OCI-M1 (cell line): ENCODE measurements around the gene MB21D2.
A peak's percentile ranks its signal among the peaks of the same experiment; 100 is the strongest.
"Not testable (repeated sequence)": the region's sequence is repeated elsewhere in the genome, so short reads cannot be mapped to it uniquely, and the experiment has no call there.

ENCODE experiments used
- DNase-seq: peaks from one replicate; lab custom pipeline; 2025; lab: John Stamatoyannopoulos, UW

The MB21D2 gene

GRCh38 chr3:192860454-192860853, 57.2 kb downstream of the MB21D2 start:
- DNase-seq: no peak

GRCh38 chr3:192858849-192859585, 58.6 kb downstream of the MB21D2 start:
- DNase-seq: no peak

- no peak for DNase-seq
Observed at GRCh38 chr3:192857260-192857661, 60.4 kb downstream of the MB21D2 start.

- DNase-seq: no peak
Observed at GRCh38 chr3:192855434-192855833, 62.2 kb downstream of the MB21D2 start.

GRCh38 chr3:192851821-192852372, 65.8 kb downstream of the MB21D2 start:
- peak; percentile 7 for DNase-seq

GRCh38 chr3:192850451-192850981, 67.1 kb downstream of the MB21D2 start:
- DNase-seq: no peak

GRCh38 chr3:192849821-192850220, 67.8 kb downstream of the MB21D2 start:
- DNase-seq: not testable (repeated sequence)

- DNase-seq: no peak
Observed at GRCh38 chr3:192848371-192849233, 69.1 kb downstream of the MB21D2 start.

GRCh38 chr3:192847941-192848340, 69.7 kb downstream of the MB21D2 start:
- no peak for DNase-seq

GRCh38 chr3:192845526-192845855, 72.2 kb downstream of the MB21D2 start:
- no peak for DNase-seq

GRCh38 chr3:192844836-192845525, 72.7 kb downstream of the MB21D2 start:
- DNase-seq: no peak

GRCh38 chr3:192844486-192844765, 73.2 kb downstream of the MB21D2 start:
- no peak for DNase-seq

- no peak for DNase-seq
Observed at GRCh38 chr3:192843723-192844485, 73.8 kb downstream of the MB21D2 start.

- DNase-seq: no peak
Observed at GRCh38 chr3:192843119-192843518, 74.5 kb downstream of the MB21D2 start.

GRCh38 chr3:192842711-192843110, 74.9 kb downstream of the MB21D2 start:
- no peak for DNase-seq

GRCh38 chr3:192842138-192842537, 75.5 kb downstream of the MB21D2 start:
- DNase-seq: no peak

GRCh38 chr3:192841428-192841827, 76.2 kb downstream of the MB21D2 start:
- no peak for DNase-seq

- DNase-seq: no peak
Observed at GRCh38 chr3:192840143-192840836, 77.4 kb downstream of the MB21D2 start.

- DNase-seq: no peak
Observed at GRCh38 chr3:192835818-192836815, 81.5 kb downstream of the MB21D2 start.

GRCh38 chr3:192834428-192834827, 83.2 kb downstream of the MB21D2 start:
- no peak for DNase-seq
